Measurements from ENCODE around the gene PLA2G4B.

Gene PLA2G4B

GRCh38 chr15:41871175-41871905 lies 32.7 kb downstream of the PLA2G4B start:
- H3K36me3 ChIP-seq (ENCODE audit: control insufficient read depth, insufficient read depth, low read length), result no peaks in the 10 kb centered on the region
- H3K4me1 ChIP-seq (ENCODE audit: control insufficient read depth, insufficient read depth, low read length), result no peaks in the 10 kb centered on the region
- H3K27me3 ChIP-seq (ENCODE audit: control insufficient read depth, insufficient read depth, low read length), result no peaks in the 10 kb centered on the region
- no peak overlapping the region for H3K4me3 ChIP-seq (ENCODE audit: low read length)
- H3K9me3 ChIP-seq (ENCODE audit: control insufficient read depth, low read length), result no peaks in the 10 kb centered on the region
- H3K9ac ChIP-seq (ENCODE audit: low read length), result no peak overlapping the region

GRCh38 chr15:41872166-41872747 lies 33.6 kb downstream of the PLA2G4B start:
- H3K36me3 ChIP-seq (ENCODE audit: control insufficient read depth, insufficient read depth, low read length), result no peaks in the 10 kb centered on the region
- H3K9ac ChIP-seq (ENCODE audit: low read length), result no peak overlapping the region
- H3K9me3 ChIP-seq (ENCODE audit: control insufficient read depth, low read length), result no peaks in the 10 kb centered on the region
- H3K4me3 ChIP-seq (ENCODE audit: low read length), result no peak overlapping the region
- H3K27me3 ChIP-seq (ENCODE audit: control insufficient read depth, insufficient read depth, low read length), result no peaks in the 10 kb centered on the region
- H3K4me1 ChIP-seq (ENCODE audit: control insufficient read depth, insufficient read depth, low read length), result no peaks in the 10 kb centered on the region

GRCh38 chr15:41873711-41874110 lies 35.1 kb downstream of the PLA2G4B start:
- Histone ChIP-seq H3K27me3 (ENCODE audit: control insufficient read depth, insufficient read depth, low read length) (no peaks in the 10 kb centered on the region), H3K4me3 (ENCODE audit: low read length) (no peak overlapping the region), H3K4me1 (ENCODE audit: control insufficient read depth, insufficient read depth, low read length) (no peaks in the 10 kb centered on the region), H3K9ac (ENCODE audit: low read length) (no peak overlapping the region), H3K9me3 (ENCODE audit: control insufficient read depth, low read length) (no peaks in the 10 kb centered on the region), H3K36me3 (ENCODE audit: control insufficient read depth, insufficient read depth, low read length) (no peaks in the 10 kb centered on the region)

- Histone ChIP-seq H3K27me3 (ENCODE audit: control insufficient read depth, insufficient read depth, low read length) (peaks cover 5% of the 10 kb centered on the region), H3K9me3 (ENCODE audit: control insufficient read depth, low read length) (no peaks in the 10 kb centered on the region), H3K36me3 (ENCODE audit: control insufficient read depth, insufficient read depth, low read length) (no peaks in the 10 kb centered on the region), H3K4me1 (ENCODE audit: control insufficient read depth, insufficient read depth, low read length) (no peaks in the 10 kb centered on the region), H3K4me3 (ENCODE audit: low read length) (no peak overlapping the region), H3K9ac (ENCODE audit: low read length) (no peak overlapping the region)
Measured at GRCh38 chr15:41874736-41875135, 36.1 kb downstream of the PLA2G4B start.

GRCh38 chr15:41876007-41876406 lies 37.4 kb downstream of the PLA2G4B start:
- no peak overlapping the region for H3K9ac ChIP-seq (ENCODE audit: low read length)
- no peaks in the 10 kb centered on the region for H3K36me3 ChIP-seq (ENCODE audit: control insufficient read depth, insufficient read depth, low read length)
- H3K9me3 ChIP-seq (ENCODE audit: control insufficient read depth, low read length), result no peaks in the 10 kb centered on the region
- peaks cover 14% of the 10 kb centered on the region for H3K27me3 ChIP-seq (ENCODE audit: control insufficient read depth, insufficient read depth, low read length)
- H3K4me1 ChIP-seq (ENCODE audit: control insufficient read depth, insufficient read depth, low read length), result no peaks in the 10 kb centered on the region
- no peak overlapping the region for H3K4me3 ChIP-seq (ENCODE audit: low read length)

- Histone ChIP-seq H3K9me3 (ENCODE audit: control insufficient read depth, low read length) (no peaks in the 10 kb centered on the region), H3K27me3 (ENCODE audit: control insufficient read depth, insufficient read depth, low read length) (peaks cover 21% of the 10 kb centered on the region), H3K36me3 (ENCODE audit: control insufficient read depth, insufficient read depth, low read length) (no peaks in the 10 kb centered on the region), H3K4me1 (ENCODE audit: control insufficient read depth, insufficient read depth, low read length) (peaks cover 3% of the 10 kb centered on the region), H3K4me3 (ENCODE audit: low read length) (no peak overlapping the region), H3K9ac (ENCODE audit: low read length) (no peak overlapping the region)
Measured at GRCh38 chr15:41876689-41877088, 38.0 kb downstream of the PLA2G4B start.

GRCh38 chr15:41877631-41878354 lies 39.1 kb downstream of the PLA2G4B start:
- Histone ChIP-seq H3K9me3 (ENCODE audit: control insufficient read depth, low read length) (no peaks in the 10 kb centered on the region), H3K9ac (ENCODE audit: low read length) (no peak overlapping the region)

GRCh38 chr15:41878355-41878699 lies 39.7 kb downstream of the PLA2G4B start:
- H3K27me3 ChIP-seq (ENCODE audit: control insufficient read depth, insufficient read depth, low read length), result peaks cover 33% of the 10 kb centered on the region
- no peaks in the 10 kb centered on the region for H3K36me3 ChIP-seq (ENCODE audit: control insufficient read depth, insufficient read depth, low read length)
- no peak overlapping the region for H3K4me3 ChIP-seq (ENCODE audit: low read length)
- H3K4me1 ChIP-seq (ENCODE audit: control insufficient read depth, insufficient read depth, low read length), result peaks cover 12% of the 10 kb centered on the region
- H3K9me3 ChIP-seq (ENCODE audit: control insufficient read depth, low read length), result no peaks in the 10 kb centered on the region
- no peak overlapping the region for H3K9ac ChIP-seq (ENCODE audit: low read length)

More at GRCh38 chr15:41877631-41878354, 39.1 kb downstream of the PLA2G4B start:
- H3K4me1 ChIP-seq (ENCODE audit: control insufficient read depth, insufficient read depth, low read length), result peaks cover 11% of the 10 kb centered on the region
- peaks cover 28% of the 10 kb centered on the region for H3K27me3 ChIP-seq (ENCODE audit: control insufficient read depth, insufficient read depth, low read length)
- no peak overlapping the region for H3K4me3 ChIP-seq (ENCODE audit: low read length)
- H3K36me3 ChIP-seq (ENCODE audit: control insufficient read depth, insufficient read depth, low read length), result no peaks in the 10 kb centered on the region

GRCh38 chr15:41879321-41879845 lies 40.7 kb downstream of the PLA2G4B start:
- Histone ChIP-seq H3K9me3 (ENCODE audit: control insufficient read depth, low read length) (no peaks in the 10 kb centered on the region), H3K4me3 (ENCODE audit: low read length) (no peak overlapping the region), H3K4me1 (ENCODE audit: control insufficient read depth, insufficient read depth, low read length) (peaks cover 12% of the 10 kb centered on the region), H3K36me3 (ENCODE audit: control insufficient read depth, insufficient read depth, low read length) (no peaks in the 10 kb centered on the region), H3K27me3 (ENCODE audit: control insufficient read depth, insufficient read depth, low read length) (peaks cover 36% of the 10 kb centered on the region), H3K9ac (ENCODE audit: low read length) (no peak overlapping the region)

GRCh38 chr15:41880156-41880877 lies 41.7 kb downstream of the PLA2G4B start:
- Histone ChIP-seq H3K27me3 (ENCODE audit: control insufficient read depth, insufficient read depth, low read length) (peaks cover 36% of the 10 kb centered on the region), H3K9ac (ENCODE audit: low read length) (no peak overlapping the region), H3K4me3 (ENCODE audit: low read length) (no peak overlapping the region), H3K9me3 (ENCODE audit: control insufficient read depth, low read length) (no peaks in the 10 kb centered on the region), H3K4me1 (ENCODE audit: control insufficient read depth, insufficient read depth, low read length) (peaks cover 12% of the 10 kb centered on the region), H3K36me3 (ENCODE audit: control insufficient read depth, insufficient read depth, low read length) (no peaks in the 10 kb centered on the region)

GRCh38 chr15:41881086-41881485 lies 42.4 kb downstream of the PLA2G4B start:
- H3K36me3 ChIP-seq (ENCODE audit: control insufficient read depth, insufficient read depth, low read length), result no peaks in the 10 kb centered on the region
- peaks cover 12% of the 10 kb centered on the region for H3K4me1 ChIP-seq (ENCODE audit: control insufficient read depth, insufficient read depth, low read length)
- no peak overlapping the region for H3K9ac ChIP-seq (ENCODE audit: low read length)
- no peak overlapping the region for H3K4me3 ChIP-seq (ENCODE audit: low read length)
- H3K27me3 ChIP-seq (ENCODE audit: control insufficient read depth, insufficient read depth, low read length), result peaks cover 36% of the 10 kb centered on the region
- H3K9me3 ChIP-seq (ENCODE audit: control insufficient read depth, low read length), result no peaks in the 10 kb centered on the region

- H3K9ac ChIP-seq (ENCODE audit: low read length), result no peak overlapping the region
- no peaks in the 10 kb centered on the region for H3K36me3 ChIP-seq (ENCODE audit: control insufficient read depth, insufficient read depth, low read length)
- no peaks in the 10 kb centered on the region for H3K9me3 ChIP-seq (ENCODE audit: control insufficient read depth, low read length)
- H3K4me1 ChIP-seq (ENCODE audit: control insufficient read depth, insufficient read depth, low read length), result peaks cover 12% of the 10 kb centered on the region
- H3K4me3 ChIP-seq (ENCODE audit: low read length), result no peak overlapping the region
- H3K27me3 ChIP-seq (ENCODE audit: control insufficient read depth, insufficient read depth, low read length), result peaks cover 36% of the 10 kb centered on the region
Measured at GRCh38 chr15:41881550-41881919, 42.9 kb downstream of the PLA2G4B start.
